8988T (cell line): Measurements from ENCODE around the gene PTGR1.

Source experiments
- DNase-seq: peaks from one replicate; pipeline ENCODE4 v3.0.0; 2011

Gene PTGR1

DNA sequence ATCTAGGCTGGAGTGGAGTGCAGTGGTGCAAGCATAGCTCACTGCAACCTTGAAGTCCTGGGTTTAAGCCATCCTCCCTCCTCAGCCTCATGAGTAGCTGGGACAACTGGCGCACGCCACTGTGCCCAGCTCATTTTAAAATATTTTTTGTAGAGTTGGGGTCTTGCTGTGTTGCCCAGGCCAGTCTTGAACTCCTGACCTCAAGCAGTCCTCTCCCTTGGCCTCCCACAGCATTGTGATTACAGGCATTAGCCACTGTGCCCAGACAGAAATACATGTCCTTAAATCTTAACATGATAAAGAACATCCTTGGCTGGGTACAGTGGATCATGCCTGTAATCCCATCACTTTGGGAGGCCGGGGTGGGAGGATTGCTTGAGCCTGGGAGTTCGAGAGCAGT lies 67.7 kb downstream of the PTGR1 start:
- DNase-seq: no peak

DNA sequence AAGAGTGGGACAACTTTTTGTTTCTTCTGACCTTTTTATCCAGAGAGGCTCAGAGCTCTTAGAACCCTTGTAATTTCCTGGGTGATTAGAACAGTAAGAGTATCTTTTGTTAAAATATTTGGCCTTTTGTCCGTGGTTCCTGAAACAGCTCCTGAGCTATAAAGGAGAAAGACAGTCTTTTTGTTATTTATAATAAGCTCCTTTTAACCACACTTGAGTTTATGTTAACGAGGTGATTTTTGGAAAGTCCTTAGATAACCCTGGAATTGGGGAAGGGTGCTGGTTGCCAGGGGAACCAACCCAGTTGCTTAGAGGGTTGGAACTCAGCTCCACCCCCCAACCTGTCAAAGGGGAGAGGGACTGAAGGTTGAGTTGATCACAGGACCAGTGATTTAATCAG lies 69.7 kb downstream of the PTGR1 start:
- DNase-seq: no peak

DNA sequence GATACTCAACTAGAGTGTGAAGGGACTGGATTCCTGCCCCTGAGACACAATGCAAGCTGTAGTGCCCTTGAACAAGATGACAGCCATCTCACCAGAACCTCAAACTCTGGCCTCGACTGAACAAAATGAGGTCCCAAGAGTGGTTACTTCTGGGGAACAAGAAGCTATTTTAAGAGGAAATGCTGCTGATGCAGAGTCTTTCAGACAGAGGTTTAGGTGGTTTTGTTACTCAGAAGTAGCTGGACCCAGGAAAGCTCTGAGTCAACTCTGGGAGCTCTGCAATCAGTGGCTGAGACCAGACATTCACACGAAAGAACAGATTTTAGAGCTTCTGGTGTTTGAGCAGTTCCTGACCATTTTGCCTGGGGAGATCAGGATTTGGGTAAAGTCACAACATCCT lies 72.1 kb downstream of the PTGR1 start:
- DNase-seq: no peak

DNA sequence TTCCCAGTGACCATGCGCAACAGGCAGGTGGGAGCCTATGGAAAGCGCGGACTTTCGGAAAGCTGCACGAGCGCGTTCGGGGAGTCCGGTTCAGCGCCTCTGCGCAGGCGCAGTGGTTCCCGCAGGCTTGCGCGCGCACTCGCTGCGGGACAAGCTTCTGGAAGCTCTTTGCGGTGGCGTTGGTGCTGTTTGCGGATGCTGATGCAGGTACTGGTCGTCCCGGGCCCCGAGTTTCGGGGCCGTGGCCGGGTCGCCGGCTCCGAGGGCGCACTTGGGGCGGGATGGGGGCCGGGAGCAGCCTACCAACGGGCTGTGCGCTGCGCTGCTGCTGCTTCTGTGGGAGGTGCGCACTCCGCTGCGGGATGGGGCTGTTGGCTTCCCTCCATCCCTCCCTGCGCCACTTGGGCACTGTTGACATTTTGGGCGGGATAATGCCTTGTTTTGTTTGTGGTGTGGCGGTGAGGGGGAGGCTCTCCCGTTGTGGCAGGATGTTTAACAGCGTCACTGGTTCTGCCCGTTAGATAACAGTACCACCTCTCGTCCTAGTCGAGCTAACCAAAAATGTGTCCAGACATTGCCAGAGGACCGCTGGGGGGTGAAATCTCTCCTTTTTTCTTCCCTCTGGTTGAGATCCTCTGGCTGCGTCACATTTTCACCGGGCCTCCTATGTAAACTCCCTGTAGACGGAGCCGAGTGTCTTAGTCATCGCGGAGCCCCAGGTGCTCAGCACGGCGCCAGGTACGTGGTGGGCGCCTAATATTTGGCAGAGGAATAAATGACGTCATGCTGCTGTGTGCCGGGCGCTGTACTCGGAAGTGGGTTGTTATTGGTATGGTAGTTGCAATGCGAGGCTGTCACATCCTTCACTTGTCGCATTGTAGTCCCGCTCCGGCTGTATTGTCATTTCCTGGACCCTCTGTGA lies 74.1 kb downstream of the PTGR1 start, which contains the start of gene ZNF483:
Gene ZNF483, plus strand, starts transcription at position 124 of the 922 bp plus-strand sequence. CDS start 2,217 bp downstream, outside the sequence.
- peak; percentile 31 for DNase-seq

DNA sequence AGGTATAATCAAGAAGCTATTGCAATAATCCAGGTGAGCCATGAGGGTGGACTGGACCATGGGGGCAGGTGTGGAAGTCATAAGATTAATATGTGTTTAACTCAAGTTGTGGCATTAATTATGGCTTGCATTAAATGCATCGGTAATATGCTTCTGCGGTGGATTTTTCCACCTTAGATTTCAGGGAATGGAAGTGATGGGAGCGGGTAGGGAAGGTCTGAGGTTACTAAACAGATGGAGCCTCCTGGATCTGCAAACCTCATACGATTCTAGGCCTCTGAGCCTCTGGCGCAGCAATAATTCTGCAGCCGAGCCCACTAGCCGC lies 74.8 kb downstream of the PTGR1 start:
- DNase-seq: no peak

DNA sequence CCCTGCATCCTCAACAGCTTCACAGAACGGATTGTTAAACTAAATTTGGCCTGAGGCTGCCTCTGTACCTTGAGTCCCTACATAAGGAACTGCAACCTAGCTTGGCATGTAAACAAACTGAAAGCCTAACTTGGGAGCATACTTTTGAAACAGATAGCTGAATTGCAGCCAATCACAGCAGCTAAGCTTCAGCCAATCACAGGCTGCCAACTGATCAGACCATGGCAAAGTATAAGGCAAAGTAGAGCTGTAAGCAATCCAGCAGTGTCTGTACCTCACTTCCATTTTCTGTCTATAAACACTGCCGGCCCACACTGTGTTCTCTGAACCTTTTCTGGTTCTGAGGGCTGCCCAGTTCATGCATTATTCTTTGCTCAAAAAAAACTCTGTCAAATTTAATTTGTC lies 83.4 kb downstream of the PTGR1 start:
- DNase-seq: no peak

DNA sequence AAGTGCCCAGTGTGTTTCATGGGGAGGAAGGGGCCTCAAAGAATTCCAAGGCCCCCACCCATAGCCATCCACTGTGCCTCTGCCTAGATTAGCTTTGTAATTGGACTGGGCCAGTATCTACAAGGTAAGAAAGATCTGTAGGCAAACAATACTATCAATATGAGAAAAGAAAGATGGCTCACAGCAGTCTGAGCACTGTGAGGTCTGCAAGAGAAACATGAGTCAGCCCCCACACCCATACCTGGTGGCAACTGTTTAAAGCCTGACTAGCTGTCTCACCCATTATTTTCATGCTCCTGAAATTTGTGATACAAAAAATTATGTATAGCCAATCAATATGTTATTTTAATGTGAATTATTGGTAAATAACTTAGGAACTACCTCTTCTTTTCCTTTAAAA lies 84.5 kb downstream of the PTGR1 start:
- DNase-seq: no peak
